ENCODE data around the gene CBX7.
A peak's percentile ranks its signal among the peaks of the same experiment; 100 is the strongest.
"Not testable (repeated sequence)": the region's sequence is repeated elsewhere in the genome, so short reads cannot be mapped to it uniquely, and the experiment has no call there.

The CBX7 gene

GRCh38 chr22:39174498-39175352 lies 22.2 kb upstream of the CBX7 start:
- no peak overlapping the region for H3K27ac ChIP-seq
- TF ChIP-seq CTCF (IDR thresholded peaks at IDR 0.05) (no peak), ZFX (IDR thresholded peaks at IDR 0.05; ENCODE audit: borderline replicate concordance) (no peak)

GRCh38 chr22:39173787-39174497 lies 21.5 kb upstream of the CBX7 start:
- TF ChIP-seq ZFX (IDR thresholded peaks at IDR 0.05; ENCODE audit: borderline replicate concordance) (no peak), CTCF (IDR thresholded peaks at IDR 0.05) (no peak)
- H3K27ac ChIP-seq, result no peak overlapping the region

GRCh38 chr22:39173050-39173706 lies 20.7 kb upstream of the CBX7 start:
- H3K27ac ChIP-seq, result no peak overlapping the region

GRCh38 chr22:39172265-39173049 lies 20.0 kb upstream of the CBX7 start:
- H3K27ac ChIP-seq, result not testable (repeated sequence)

More at GRCh38 chr22:39173050-39173706, 20.7 kb upstream of the CBX7 start:
- TF ChIP-seq CTCF (IDR thresholded peaks at IDR 0.05) (no peak), ZFX (IDR thresholded peaks at IDR 0.05; ENCODE audit: borderline replicate concordance) (no peak)

- H3K27ac ChIP-seq, result no peak overlapping the region
- no peak for TF ChIP-seq CTCF (IDR thresholded peaks at IDR 0.05)
- TF ChIP-seq ZFX (IDR thresholded peaks at IDR 0.05; ENCODE audit: borderline replicate concordance), result no peak
These were observed 19.3 kb upstream of the CBX7 start for GRCh38 chr22:39171623-39172264.

- no peak overlapping the region for H3K27ac ChIP-seq
- TF ChIP-seq ZFX (IDR thresholded peaks at IDR 0.05; ENCODE audit: borderline replicate concordance), result no peak
- TF ChIP-seq CTCF (IDR thresholded peaks at IDR 0.05), result peak; percentile 96
These were observed 18.5 kb upstream of the CBX7 start for GRCh38 chr22:39170825-39171622.
